Measurements from ENCODE around the gene KLF16. TPM values are rescaled to one million over a fixed set of nuclear protein-coding genes. Genes with fewer than 3 reads are reported as not detected.

KLF16 gene
- total RNA-seq, 1 donor from 2014 or later: 5.3 TPM

- DNase-seq (ENCODE audit: low read depth) (no peak), FAIRE-seq (no peak)
- no peaks in the 10 kb centered on the region for H3K36me3 ChIP-seq (ENCODE audit: control insufficient read depth, insufficient read depth, low read length)
- no peak overlapping the region for H3K4me3 ChIP-seq (ENCODE audit: low read depth, low read length)
- TF ChIP-seq, protein P1, sequence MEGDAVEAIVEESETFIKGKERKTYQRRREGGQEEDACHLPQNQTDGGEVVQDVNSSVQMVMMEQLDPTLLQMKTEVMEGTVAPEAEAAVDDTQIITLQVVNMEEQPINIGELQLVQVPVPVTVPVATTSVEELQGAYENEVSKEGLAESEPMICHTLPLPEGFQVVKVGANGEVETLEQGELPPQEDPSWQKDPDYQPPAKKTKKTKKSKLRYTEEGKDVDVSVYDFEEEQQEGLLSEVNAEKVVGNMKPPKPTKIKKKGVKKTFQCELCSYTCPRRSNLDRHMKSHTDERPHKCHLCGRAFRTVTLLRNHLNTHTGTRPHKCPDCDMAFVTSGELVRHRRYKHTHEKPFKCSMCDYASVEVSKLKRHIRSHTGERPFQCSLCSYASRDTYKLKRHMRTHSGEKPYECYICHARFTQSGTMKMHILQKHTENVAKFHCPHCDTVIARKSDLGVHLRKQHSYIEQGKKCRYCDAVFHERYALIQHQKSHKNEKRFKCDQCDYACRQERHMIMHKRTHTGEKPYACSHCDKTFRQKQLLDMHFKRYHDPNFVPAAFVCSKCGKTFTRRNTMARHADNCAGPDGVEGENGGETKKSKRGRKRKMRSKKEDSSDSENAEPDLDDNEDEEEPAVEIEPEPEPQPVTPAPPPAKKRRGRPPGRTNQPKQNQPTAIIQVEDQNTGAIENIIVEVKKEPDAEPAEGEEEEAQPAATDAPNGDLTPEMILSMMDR (IDR thresholded peaks at IDR 0.05; ENCODE audit: insufficient read depth, low read length, severe bottlenecking): no peak
- no peaks in the 10 kb centered on the region for H3K27me3 ChIP-seq (ENCODE audit: control insufficient read depth, insufficient read depth, low read length)
Observed at GRCh38 chr19:1871630-1872029, 8.3 kb upstream of the KLF16 start.

GRCh38 chr19:1871140-1871597, 7.8 kb upstream of the KLF16 start:
- DNase-seq (ENCODE audit: low read depth): no peak
- Histone ChIP-seq H3K27me3 (ENCODE audit: control insufficient read depth, insufficient read depth, low read length) (no peaks in the 10 kb centered on the region), H3K4me3 (ENCODE audit: low read depth, low read length) (no peak overlapping the region), H3K36me3 (ENCODE audit: control insufficient read depth, insufficient read depth, low read length) (no peaks in the 10 kb centered on the region)
- no peak for FAIRE-seq
- TF ChIP-seq, protein P1 (IDR thresholded peaks at IDR 0.05; ENCODE audit: insufficient read depth, low read length, severe bottlenecking): no peak

- TF ChIP-seq, protein P1 (IDR thresholded peaks at IDR 0.05; ENCODE audit: insufficient read depth, low read length, severe bottlenecking): no peak
- FAIRE-seq: no peak
- no peak for DNase-seq (ENCODE audit: low read depth)
Observed at GRCh38 chr19:1868971-1869370, 5.6 kb upstream of the KLF16 start.

GRCh38 chr19:1867349-1867724, 4.0 kb upstream of the KLF16 start:
- H3K4me3 ChIP-seq (ENCODE audit: low read depth, low read length): no peak overlapping the region
- FAIRE-seq (no peak), DNase-seq (ENCODE audit: low read depth) (no peak)
- H3K27me3 ChIP-seq (ENCODE audit: control insufficient read depth, insufficient read depth, low read length): no peaks in the 10 kb centered on the region
- no peaks in the 10 kb centered on the region for H3K36me3 ChIP-seq (ENCODE audit: control insufficient read depth, insufficient read depth, low read length)
- TF ChIP-seq, protein P1 (IDR thresholded peaks at IDR 0.05; ENCODE audit: insufficient read depth, low read length, severe bottlenecking): no peak

More at GRCh38 chr19:1868971-1869370, 5.6 kb upstream of the KLF16 start:
- no peaks in the 10 kb centered on the region for H3K27me3 ChIP-seq (ENCODE audit: control insufficient read depth, insufficient read depth, low read length)
- H3K4me3 ChIP-seq (ENCODE audit: low read depth, low read length): no peak overlapping the region
- no peaks in the 10 kb centered on the region for H3K36me3 ChIP-seq (ENCODE audit: control insufficient read depth, insufficient read depth, low read length)

GRCh38 chr19:1866693-1867348, 3.4 kb upstream of the KLF16 start:
- FAIRE-seq: no peak
- no peaks in the 10 kb centered on the region for H3K27me3 ChIP-seq (ENCODE audit: control insufficient read depth, insufficient read depth, low read length)
- no peak overlapping the region for H3K4me3 ChIP-seq (ENCODE audit: low read depth, low read length)
- no peak for DNase-seq (ENCODE audit: low read depth)
- no peaks in the 10 kb centered on the region for H3K36me3 ChIP-seq (ENCODE audit: control insufficient read depth, insufficient read depth, low read length)
- TF ChIP-seq, protein P1 (IDR thresholded peaks at IDR 0.05; ENCODE audit: insufficient read depth, low read length, severe bottlenecking): no peak

Measured in bronchial epithelial cell (primary cell).